GM21576 (cell line): Measurements from ENCODE around the gene SLC30A1.
A peak's percentile ranks its signal among the peaks of the same experiment; 100 is the strongest.
"Not testable (repeated sequence)": the region's sequence is repeated elsewhere in the genome, so short reads cannot be mapped to it uniquely, and the experiment has no call there.

Experiments used
- ATAC-seq: cut with Tn5 transposase; IDR thresholded peaks from one replicate; pipeline ENCODE4 v1.9.1; 2021; ENCODE audit warnings: mild to moderate bottlenecking, moderate library complexity; ENCODE audit not compliant: unreplicated experiment

Gene SLC30A1, protein sequence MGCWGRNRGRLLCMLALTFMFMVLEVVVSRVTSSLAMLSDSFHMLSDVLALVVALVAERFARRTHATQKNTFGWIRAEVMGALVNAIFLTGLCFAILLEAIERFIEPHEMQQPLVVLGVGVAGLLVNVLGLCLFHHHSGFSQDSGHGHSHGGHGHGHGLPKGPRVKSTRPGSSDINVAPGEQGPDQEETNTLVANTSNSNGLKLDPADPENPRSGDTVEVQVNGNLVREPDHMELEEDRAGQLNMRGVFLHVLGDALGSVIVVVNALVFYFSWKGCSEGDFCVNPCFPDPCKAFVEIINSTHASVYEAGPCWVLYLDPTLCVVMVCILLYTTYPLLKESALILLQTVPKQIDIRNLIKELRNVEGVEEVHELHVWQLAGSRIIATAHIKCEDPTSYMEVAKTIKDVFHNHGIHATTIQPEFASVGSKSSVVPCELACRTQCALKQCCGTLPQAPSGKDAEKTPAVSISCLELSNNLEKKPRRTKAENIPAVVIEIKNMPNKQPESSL

GRCh38 chr1:211578640-211579439, at the start of gene SLC30A1:
TSS of gene SLC30A1 (minus strand) at chr1:211579161. CDS start at chr1:211578612, 549 bp downstream.
- peak; percentile 80 for ATAC-seq

DNA sequence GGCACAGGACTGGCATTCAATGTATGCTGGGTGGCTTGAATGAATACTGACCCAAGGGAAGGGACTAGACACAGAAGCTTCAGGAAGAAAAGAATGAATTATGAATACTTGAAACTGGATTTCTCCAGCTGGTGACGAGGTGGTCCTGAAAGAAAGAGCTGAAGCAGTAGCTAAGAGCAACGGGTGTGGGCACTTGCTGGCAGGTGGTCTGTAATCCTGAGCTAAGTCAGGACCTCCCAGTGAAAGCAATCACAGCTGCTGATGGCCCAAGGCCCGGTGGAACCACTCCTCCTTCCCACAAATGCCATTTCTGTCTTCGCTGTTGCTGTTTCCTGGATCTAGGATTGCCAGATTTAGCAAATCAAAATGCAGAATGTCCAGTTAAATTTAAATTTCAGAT, 49.5 kb upstream of the SLC30A1 start:
- no peak for ATAC-seq

GRCh38 chr1:211627259-211627658, 48.3 kb upstream of the SLC30A1 start:
- ATAC-seq, result no peak

GRCh38 chr1:211625866-211626265, 46.9 kb upstream of the SLC30A1 start:
- not testable (repeated sequence) for ATAC-seq

DNA sequence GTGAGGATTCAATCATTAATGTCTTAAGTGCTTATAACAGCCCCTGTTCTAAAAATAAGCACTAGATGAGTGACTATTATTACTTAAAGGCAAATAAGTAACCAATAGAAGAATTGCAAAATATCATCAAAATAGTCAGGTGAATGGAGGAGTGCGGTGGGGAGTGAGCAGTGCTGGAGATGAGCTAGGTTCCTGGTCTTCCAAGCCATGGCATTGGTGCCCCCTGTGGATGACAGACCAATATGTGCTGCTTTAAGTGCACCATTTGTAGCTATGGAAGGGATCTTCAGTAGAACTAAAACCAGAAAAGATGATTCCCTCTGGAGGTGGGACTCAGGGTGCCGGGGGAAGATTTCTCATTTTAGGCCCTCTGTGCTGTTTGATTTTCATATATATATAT, 46.1 kb upstream of the SLC30A1 start:
- no peak for ATAC-seq

GRCh38 chr1:211623515-211623914, 44.6 kb upstream of the SLC30A1 start:
- no peak for ATAC-seq

DNA sequence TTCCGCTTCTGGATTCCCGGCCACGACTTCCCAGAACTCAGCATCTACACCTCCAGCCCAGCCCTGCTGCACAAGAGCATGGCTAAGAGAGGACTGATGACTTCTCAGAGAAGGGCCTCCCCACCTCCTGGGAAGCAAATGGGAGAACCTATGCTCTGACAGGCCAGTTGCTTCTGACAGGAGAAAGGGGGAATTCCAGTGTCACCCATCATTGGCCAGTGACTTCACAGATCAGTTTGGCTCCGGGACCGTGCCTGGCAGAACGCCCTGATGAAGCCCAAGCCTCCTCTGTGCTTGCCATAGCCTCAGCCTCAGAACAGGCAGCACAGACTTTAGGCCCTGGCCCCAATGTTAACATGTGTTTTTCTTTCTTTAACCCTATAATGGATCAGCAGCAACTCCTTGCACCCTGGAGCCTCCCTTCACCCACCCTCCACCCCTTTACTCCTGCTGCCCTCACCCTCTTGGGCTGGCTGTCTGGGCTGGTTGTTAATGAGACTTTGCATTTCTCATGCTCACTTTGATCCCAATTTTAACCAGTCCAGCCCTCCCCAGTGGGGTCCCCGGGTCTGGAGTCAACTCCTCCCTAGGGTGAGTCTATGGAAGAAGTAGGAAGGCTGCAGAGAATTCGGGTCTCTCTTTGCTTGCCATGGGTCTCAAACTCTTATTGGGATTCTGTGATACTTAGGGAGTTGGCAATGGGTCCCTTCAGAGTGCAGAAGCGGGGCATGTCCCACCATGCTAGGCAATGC, 42.7 kb upstream of the SLC30A1 start:
- ATAC-seq, result no peak

GRCh38 chr1:211620097-211620496, 41.1 kb upstream of the SLC30A1 start:
- no peak for ATAC-seq

DNA sequence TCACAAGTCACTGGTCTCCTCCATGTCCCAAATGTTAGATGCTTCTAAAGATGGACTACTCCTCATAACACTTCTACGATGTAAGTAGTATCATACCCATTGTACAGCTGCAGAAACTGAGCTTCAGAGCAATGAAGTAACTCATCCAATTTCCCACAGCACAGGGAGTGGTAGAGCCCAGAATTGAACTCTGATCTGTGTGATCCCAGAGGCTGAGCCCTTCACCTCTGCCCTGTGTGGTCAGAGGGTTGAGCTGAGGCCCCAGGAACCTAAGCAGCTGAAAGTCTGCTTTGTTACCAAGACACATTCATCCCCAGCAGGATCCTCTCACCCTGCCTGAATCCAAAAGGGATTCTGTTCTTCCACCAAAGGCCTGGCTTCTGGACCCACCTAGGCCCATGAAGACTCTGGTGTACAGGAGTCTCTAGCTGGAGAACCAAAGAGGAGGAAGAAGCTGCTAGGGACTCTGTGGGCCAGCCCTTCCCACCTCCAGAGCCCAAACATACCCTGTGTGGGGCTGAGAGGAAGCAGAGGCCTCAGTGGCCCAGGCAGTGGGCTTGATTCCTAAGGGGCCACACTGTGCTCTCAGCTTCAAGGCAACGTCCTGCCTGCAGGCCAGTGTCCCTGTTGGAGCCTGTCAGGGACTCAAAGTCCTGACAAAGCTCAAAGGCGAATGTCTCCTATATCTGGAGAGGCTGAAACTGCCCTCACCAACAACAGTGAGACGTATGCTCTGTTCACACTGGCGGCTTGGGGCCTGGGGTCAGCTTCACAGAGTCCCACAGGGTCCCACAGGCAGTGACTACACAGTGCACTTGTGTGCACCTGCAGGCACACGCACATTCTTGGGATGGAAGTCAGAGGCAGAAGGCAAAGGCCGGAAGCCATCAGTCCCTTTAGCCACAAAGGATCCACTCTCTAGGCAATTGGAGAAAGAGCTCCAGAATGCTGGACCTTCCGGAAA, 40.4 kb upstream of the SLC30A1 start:
- no peak for ATAC-seq

DNA sequence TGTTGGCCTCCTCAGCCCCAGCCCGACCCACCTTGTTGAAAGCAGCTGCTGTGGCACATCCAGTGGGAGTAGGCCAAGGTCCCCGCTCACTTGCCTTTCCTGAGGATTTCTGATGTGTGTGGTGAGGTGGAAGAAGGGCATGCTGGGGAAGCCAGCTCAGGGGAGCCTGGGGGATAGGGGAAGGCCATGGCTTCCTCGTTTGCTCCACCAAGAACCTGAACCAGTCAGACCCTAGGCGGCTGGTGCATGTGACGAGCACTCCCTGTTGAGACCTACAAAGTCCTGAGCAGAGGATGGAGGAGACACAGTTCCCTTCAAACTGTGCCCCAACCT, 38.0 kb upstream of the SLC30A1 start:
- no peak for ATAC-seq

DNA sequence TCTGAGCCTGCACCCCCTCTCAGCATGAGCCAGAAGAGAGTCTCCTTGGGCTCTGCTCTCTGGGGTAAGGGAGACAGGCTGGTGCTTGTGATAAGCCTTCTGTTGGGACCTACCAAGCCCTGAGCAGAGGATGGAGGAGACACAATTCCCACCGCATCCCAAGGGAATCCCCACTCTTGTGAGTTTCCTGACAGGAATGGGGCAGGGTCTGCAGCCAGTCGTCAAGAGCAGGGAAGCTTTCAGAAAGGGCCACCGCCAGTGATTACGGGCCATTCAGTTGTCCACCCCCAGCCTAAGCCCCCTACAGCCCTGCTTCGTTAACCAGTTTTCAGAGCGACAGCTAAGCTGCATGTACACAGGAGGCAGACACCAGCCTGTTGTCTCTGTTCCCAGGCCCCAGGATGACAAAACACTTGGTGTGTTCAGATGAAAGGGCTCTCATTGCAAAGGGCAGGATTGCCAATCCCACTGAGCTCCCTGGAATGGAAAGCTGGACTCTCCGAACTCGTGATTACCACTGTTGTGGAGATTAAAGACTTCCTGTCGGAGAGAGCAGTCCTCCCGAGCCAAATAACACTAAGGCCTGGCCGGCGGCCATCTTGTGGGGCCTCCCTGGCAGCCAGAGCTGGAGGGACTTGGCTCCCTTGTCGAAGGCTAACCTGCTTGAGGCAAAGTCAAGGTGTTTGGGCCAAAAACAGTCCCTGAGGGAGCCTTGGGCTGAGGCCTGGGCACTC, 37.4 kb upstream of the SLC30A1 start:
- ATAC-seq, result no peak

GRCh38 chr1:211614615-211615014, 35.7 kb upstream of the SLC30A1 start:
- ATAC-seq, result no peak

- ATAC-seq, result no peak
These were observed 35.0 kb upstream of the SLC30A1 start for GRCh38 chr1:211613951-211614350.

DNA sequence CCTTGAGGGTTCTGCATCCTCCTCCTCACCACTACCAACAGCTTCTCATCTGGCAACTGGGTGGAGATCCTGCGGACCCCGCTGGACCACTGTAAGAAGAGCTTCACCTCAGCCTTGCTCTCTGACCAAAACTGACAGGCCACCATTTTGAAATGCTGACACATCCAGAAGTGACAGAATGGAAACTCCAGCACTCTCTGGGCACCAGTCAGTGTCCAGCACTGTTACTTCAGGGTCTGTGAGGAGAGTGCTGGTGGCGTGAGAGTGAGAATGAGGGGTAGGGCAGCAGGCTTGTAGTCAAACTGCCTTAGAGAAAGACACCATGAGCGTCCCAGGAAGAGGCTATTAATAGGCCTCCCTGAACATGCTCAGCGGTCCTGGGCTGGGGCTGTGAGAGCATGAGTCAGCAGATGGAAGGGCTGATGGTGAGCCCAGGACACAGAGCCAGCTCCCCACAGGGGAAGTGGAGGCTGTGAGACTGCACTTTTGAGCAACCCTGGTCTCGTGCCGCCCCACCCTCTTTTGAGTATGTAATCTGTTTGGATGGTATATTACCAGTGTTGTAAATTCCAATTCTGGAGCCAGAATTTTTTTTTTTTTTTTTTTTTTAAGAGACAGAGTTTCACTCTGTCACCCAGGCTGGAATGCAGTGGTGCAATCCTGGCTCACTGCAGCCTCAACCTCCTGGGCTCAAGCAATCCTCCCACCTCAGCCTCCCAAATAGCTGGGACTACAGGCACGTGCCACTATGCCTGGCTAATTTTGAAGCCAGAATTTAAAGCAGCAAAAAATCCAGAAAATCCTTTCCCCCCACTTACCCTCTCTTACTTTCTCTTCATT, 34.4 kb upstream of the SLC30A1 start:
- ATAC-seq, result no peak

DNA sequence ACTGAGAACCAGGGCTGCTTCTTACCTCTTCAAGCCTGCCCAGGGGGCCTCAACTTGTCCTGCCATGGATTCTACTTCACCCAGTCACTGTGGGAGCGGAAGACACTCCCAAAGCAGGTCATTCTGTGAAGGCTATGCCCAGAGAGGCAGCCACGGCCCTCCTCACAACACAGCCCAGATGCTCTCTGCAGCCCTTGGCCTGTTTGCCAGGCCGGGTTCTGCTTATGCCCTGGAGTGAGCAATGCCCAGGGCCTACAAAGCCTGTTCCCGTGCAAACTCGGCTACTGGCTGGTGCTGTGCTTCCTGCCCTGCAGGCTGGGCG, 33.8 kb upstream of the SLC30A1 start:
- no peak for ATAC-seq

- no peak for ATAC-seq
These were observed 32.9 kb upstream of the SLC30A1 start for GRCh38 chr1:211611818-211612217.

DNA sequence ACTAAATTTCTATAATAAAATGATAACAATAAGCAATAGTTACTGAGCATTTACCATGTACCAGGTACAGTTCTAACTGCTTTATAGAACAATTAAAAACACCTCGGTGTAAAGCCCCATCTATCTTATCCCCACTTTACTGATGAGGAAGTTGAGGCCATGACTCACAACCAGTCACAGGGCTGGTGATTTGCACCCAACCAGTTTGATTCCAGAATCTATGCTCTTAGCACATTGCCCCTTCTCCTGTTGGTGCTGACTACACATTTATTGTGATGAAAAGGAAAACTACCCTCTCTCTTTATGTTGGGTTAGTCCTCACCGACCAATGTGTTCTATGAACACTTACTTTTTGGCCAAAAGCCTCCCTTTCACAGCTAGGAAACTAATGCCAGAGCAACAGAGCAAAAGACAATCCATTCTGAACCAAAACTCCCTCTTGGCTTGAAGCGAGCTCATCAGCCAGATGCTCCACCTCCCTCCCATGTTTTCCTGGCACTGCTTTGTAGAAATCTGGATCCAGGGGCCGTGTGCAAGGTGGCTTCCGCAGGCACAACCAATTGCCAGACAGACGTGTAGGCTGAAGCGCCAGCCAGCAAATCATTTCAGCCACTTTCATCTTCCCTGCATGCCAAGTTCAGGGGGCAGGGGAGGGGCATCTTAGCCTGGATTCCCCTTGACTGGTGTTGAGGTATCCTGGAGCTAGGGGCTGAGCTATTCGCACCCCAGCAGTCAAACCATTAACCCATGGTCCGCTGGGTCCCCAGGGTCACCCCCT, 32.0 kb upstream of the SLC30A1 start:
- ATAC-seq, result no peak
